ENCODE data around the gene MRPS11. TPM values are rescaled to one million over a fixed set of nuclear protein-coding genes. Genes with fewer than 3 reads are reported as not detected.
A peak's percentile ranks its signal among the peaks of the same experiment; 100 is the strongest.
"Not testable (repeated sequence)": the region's sequence is repeated elsewhere in the genome, so short reads cannot be mapped to it uniquely, and the experiment has no call there.

The MRPS11 gene
- total RNA-seq, 4 donors from 2014 or later = 24.3 to 48.5 (median 43.5) TPM

GRCh38 chr15:88454867-88455810 is 12.4 kb upstream of the MRPS11 start:
- no peak for DNase-seq (ENCODE audit: low spot score)
- ATAC-seq (ENCODE audit: low FRiP score) = peak; percentile 87
- no peak for TF ChIP-seq CTCF (IDR thresholded peaks at IDR 0.05)

- DNase-seq (ENCODE audit: low spot score) (no peak), ATAC-seq (ENCODE audit: low FRiP score) (no peak)
- TF ChIP-seq CTCF (IDR thresholded peaks at IDR 0.05) = no peak
These were observed 10.8 kb upstream of the MRPS11 start for GRCh38 chr15:88456733-88457132.

GRCh38 chr15:88463870-88464532 is 3.5 kb upstream of the MRPS11 start:
- no peak for TF ChIP-seq CTCF (IDR thresholded peaks at IDR 0.05)
- DNase-seq (ENCODE audit: low spot score) = no peak
- no peak for ATAC-seq (ENCODE audit: low FRiP score)

- DNase-seq (ENCODE audit: low spot score) = no peak
- TF ChIP-seq CTCF (IDR thresholded peaks at IDR 0.05) = no peak
- peak; percentile 43 for ATAC-seq (ENCODE audit: low FRiP score)
These were observed 1.8 kb upstream of the MRPS11 start for GRCh38 chr15:88465633-88466224.

GRCh38 chr15:88467935-88468528 is 524 bp downstream of the MRPS11 start:
- peak; percentile 37 for ATAC-seq (ENCODE audit: low FRiP score)
- no peak for TF ChIP-seq CTCF (IDR thresholded peaks at IDR 0.05)
- no peak for DNase-seq (ENCODE audit: low spot score)

- not testable (repeated sequence) for DNase-seq (ENCODE audit: low spot score); ATAC-seq (ENCODE audit: low FRiP score)
These were observed 1.2 kb downstream of the MRPS11 start for GRCh38 chr15:88468721-88469120.

GRCh38 chr15:88469321-88469720 is 1.8 kb downstream of the MRPS11 start:
- DNase-seq (ENCODE audit: low spot score) (no peak), ATAC-seq (ENCODE audit: low FRiP score) (no peak)
- no peak for TF ChIP-seq CTCF (IDR thresholded peaks at IDR 0.05)

Measured in omental fat pad (tissue), 4 donors.